ENCODE measurements around the gene RPS15. TPM values are rescaled to one million over a fixed set of nuclear protein-coding genes. Genes with fewer than 3 reads are reported as not detected.

The RPS15 gene
- total and polyA plus RNA-seq, 2 of the 13 experiments (the other 11 are each of a cell fraction or from before 2014, with no cell fraction given), result 695 to 1,411 TPM

DNA sequence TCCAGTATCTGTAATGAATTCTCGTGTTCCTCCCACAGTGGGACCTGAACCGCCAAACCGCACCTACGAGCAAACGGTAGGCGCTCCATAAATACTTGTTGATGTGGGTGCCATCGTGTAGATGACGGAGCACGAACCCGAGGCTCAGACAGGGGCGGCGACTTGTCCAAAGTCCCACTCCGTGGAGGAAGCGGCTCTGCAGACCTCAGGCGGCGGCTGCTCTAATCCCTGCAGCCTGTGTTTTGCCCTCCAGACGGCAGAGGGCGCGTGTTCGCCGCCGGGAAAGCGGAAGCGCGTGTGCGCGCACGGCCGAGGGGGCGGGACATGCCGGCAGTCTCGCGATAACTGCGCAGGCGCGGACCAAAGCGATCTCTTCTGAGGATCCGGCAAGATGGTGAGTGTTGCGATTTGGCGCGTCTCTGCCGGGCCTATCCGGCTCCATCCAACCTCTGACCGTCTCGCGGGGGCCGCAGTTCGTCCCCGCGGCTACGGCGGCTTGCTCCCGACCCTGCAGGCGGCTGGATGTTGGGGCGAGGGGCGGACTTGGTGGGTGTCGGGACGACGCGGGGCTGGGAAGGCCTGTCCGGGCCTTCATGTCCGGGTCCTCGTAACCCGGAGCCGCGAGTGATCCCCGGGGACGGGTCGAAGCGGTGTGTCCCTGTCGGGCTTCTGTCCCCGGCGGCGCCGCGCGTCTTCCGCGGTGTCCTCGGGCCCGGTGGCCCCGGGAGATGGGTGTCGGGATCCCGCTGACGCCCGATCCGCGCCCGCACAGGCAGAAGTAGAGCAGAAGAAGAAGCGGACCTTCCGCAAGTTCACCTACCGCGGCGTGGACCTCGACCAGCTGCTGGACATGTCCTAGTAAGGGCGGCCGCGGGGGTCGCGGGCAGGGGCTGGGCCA, at the start of gene RPS15 (continued):
- TF ChIP-seq, protein P1, sequence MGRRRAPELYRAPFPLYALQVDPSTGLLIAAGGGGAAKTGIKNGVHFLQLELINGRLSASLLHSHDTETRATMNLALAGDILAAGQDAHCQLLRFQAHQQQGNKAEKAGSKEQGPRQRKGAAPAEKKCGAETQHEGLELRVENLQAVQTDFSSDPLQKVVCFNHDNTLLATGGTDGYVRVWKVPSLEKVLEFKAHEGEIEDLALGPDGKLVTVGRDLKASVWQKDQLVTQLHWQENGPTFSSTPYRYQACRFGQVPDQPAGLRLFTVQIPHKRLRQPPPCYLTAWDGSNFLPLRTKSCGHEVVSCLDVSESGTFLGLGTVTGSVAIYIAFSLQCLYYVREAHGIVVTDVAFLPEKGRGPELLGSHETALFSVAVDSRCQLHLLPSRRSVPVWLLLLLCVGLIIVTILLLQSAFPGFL (CRISPR knock-in tag; IDR thresholded peaks at IDR 0.05), result peak; percentile 90; the same call in 1 of the 2 replicates
- TF ChIP-seq CBX2 (IDR thresholded peaks at IDR 0.05; ENCODE audit: low read depth, low read length), result no peak
- no peak for TF ChIP-seq CBX2 (CRISPR knock-in tag; IDR thresholded peaks at IDR 0.05; ENCODE audit: low read depth)
- no peak; the same call in 1 of the 2 replicates for TF ChIP-seq ZBTB8A (CRISPR knock-in tag; IDR thresholded peaks at IDR 0.05; ENCODE audit: borderline replicate concordance, low read depth)
- peak; percentile 92 for TF ChIP-seq CBX1 (IDR thresholded peaks at IDR 0.05; ENCODE audit: low read depth)
- peak; percentile 70 for TF ChIP-seq ZNF333 (CRISPR knock-in tag; IDR thresholded peaks at IDR 0.05; ENCODE audit: borderline replicate concordance)
- TF ChIP-seq MLLT10 (CRISPR knock-in tag; IDR thresholded peaks at IDR 0.05), result peak; percentile 74; the same call in 1 of the 2 replicates
- TF ChIP-seq SAFB2 (CRISPR knock-in tag; IDR thresholded peaks at IDR 0.05; ENCODE audit: borderline replicate concordance, low read depth), result no peak
- peak; percentile 93 for TF ChIP-seq ARID4A (CRISPR knock-in tag; IDR thresholded peaks at IDR 0.05; ENCODE audit: borderline replicate concordance)
- peak; percentile 91 for TF ChIP-seq PHF20 (CRISPR knock-in tag; IDR thresholded peaks at IDR 0.05)
- TF ChIP-seq SP4 (CRISPR knock-in tag; IDR thresholded peaks at IDR 0.05), result peak; percentile 97
- no peak for TF ChIP-seq FLYWCH1 (CRISPR knock-in tag; IDR thresholded peaks at IDR 0.05)
- peak; percentile 81; the same call in 1 of the 2 replicates for TF ChIP-seq ZFP36L2 (CRISPR knock-in tag; IDR thresholded peaks at IDR 0.05)
- TF ChIP-seq E2F5 (CRISPR knock-in tag; conservative IDR thresholded peaks at IDR 0.05), result 0 out of 2 replicates have a peak, but pooled peaks have one; percentile 44
- 0 out of 2 replicates have a peak, but pooled peaks have one; percentile 58 for TF ChIP-seq ZNF557 (CRISPR knock-in tag; IDR thresholded peaks at IDR 0.05)
- no peak for TF ChIP-seq ADNP (CRISPR knock-in tag; IDR thresholded peaks at IDR 0.05)
- TF ChIP-seq HOXA9 (CRISPR knock-in tag; IDR thresholded peaks at IDR 0.05; ENCODE audit: borderline replicate concordance), result peak; percentile 95; the same call in 1 of the 2 replicates
- no peak for TF ChIP-seq ARID2 (CRISPR knock-in tag; IDR thresholded peaks at IDR 0.05; ENCODE audit: borderline replicate concordance)
- no peak for TF ChIP-seq CAMTA2 (CRISPR knock-in tag; IDR thresholded peaks at IDR 0.05; ENCODE audit: borderline replicate concordance)
- no peak for TF ChIP-seq ZBTB39 (CRISPR knock-in tag; IDR thresholded peaks at IDR 0.05)
- peak; percentile 94 for TF ChIP-seq SP5 (CRISPR knock-in tag; IDR thresholded peaks at IDR 0.05; ENCODE audit: borderline replicate concordance, low read depth)
